DMS114 treated with DMSO at 0.1 percent for 48 hours (cell line): ENCODE data around the gene CCDC120.

Experiments
- DNase-seq: peaks from one replicate; lab custom pipeline; 2025; ENCODE audit not compliant: unreplicated experiment; lab: John Stamatoyannopoulos, UW

The CCDC120 gene

GRCh38 chrX:49100704-49101628, 42.2 kb downstream of the CCDC120 start:
- DNase-seq = peak; percentile 89

GRCh38 chrX:49101629-49101984, 42.8 kb downstream of the CCDC120 start:
- no peak for DNase-seq

GRCh38 chrX:49102190-49102589, 43.4 kb downstream of the CCDC120 start:
- DNase-seq = no peak

GRCh38 chrX:49103637-49104036, 44.8 kb downstream of the CCDC120 start:
- DNase-seq = no peak

GRCh38 chrX:49106296-49106695, 47.5 kb downstream of the CCDC120 start:
- no peak for DNase-seq

- DNase-seq = peak; percentile 32
Observed at GRCh38 chrX:49106930-49107329, 48.1 kb downstream of the CCDC120 start.

GRCh38 chrX:49108641-49109040, 49.8 kb downstream of the CCDC120 start:
- DNase-seq = no peak

- no peak for DNase-seq
Observed at GRCh38 chrX:49110417-49110816, 51.6 kb downstream of the CCDC120 start.

- DNase-seq = no peak
Observed at GRCh38 chrX:49111791-49112190, 53.0 kb downstream of the CCDC120 start.

GRCh38 chrX:49116076-49116475, 57.3 kb downstream of the CCDC120 start:
- no peak for DNase-seq

GRCh38 chrX:49116716-49117115, 57.9 kb downstream of the CCDC120 start:
- DNase-seq = no peak

GRCh38 chrX:49117581-49117980, 58.8 kb downstream of the CCDC120 start:
- DNase-seq = no peak
